HepG2 (cell line): ENCODE results near the gene GDAP2.

ENCODE experiments used
- ATF7 ChIP-seq, 2 experiments: fragments of 450-650 bp in 1 of 2; sonication (generic) in 1 of 2; formaldehyde crosslinking in 1 of 2; IDR thresholded peaks; 2 replicates each; pipeline versions ENCODE4 v1.4.0 to v1.6.1; 2016 to 2020; ENCODE audit warnings: antibody characterized with exemption in 1 of 2, mild to moderate bottlenecking in 1 of 2, missing genetic modification reagents in 1 of 2
- BCL3 ChIP-seq: sonication (generic); formaldehyde crosslinking; IDR thresholded peaks from 2 replicates; pipeline ENCODE4 v1.5.1; 2020; ENCODE audit warnings: mild to moderate bottlenecking, missing genetic modification reagents, moderate library complexity
- CHD2 ChIP-seq: IDR thresholded peaks from 2 replicates; pipeline ENCODE4 v1.6.1; 2011; ENCODE audit warnings: low read depth, low read length, improper control_type of control experiment
- FIP1L1 ChIP-seq: fragments of 200-400 bp; formaldehyde crosslinking; IDR thresholded peaks from 2 replicates; pipeline ENCODE4 v1.6.1; 2018; ENCODE audit warnings: low read depth, mild to moderate bottlenecking, low read length, moderate library complexity, borderline replicate concordance; ENCODE audit not compliant: insufficient read depth
- LBX2 ChIP-seq: sonication (generic); formaldehyde crosslinking; IDR thresholded peaks from 2 replicates; pipeline ENCODE4 v1.5.0; 2020; ENCODE audit warnings: missing genetic modification reagents, mild to moderate bottlenecking, borderline replicate concordance
- NFYB ChIP-seq: sonication (generic); formaldehyde crosslinking; IDR thresholded peaks from 2 replicates; pipeline ENCODE4 v1.4.0; 2020; ENCODE audit warnings: missing genetic modification reagents
- SALL2 ChIP-seq: sonication (generic); formaldehyde crosslinking; IDR thresholded peaks from 2 replicates; pipeline ENCODE4 v1.8.1; 2023; ENCODE audit warnings: mild to moderate bottlenecking, missing genetic modification reagents, inconsistent platforms
- ZNF317 ChIP-seq: sonication (generic); formaldehyde crosslinking; IDR thresholded peaks from 2 replicates; pipeline ENCODE4 v1.5.0; 2020; ENCODE audit warnings: mild to moderate bottlenecking, missing genetic modification reagents
- TF ChIP-seq, protein P1 (sequence below): sonication (generic); formaldehyde crosslinking; IDR thresholded peaks from 2 replicates; pipeline ENCODE4 v1.5.0; 2020; ENCODE audit warnings: mild to moderate bottlenecking, missing genetic modification reagents, moderate library complexity

- no peak for TF ChIP-seq BCL3 (CRISPR knock-in tag)
- no peak for TF ChIP-seq ATF7 (IDR thresholded peaks at IDR 0.05)
- no peak for TF ChIP-seq ATF7 (CRISPR knock-in tag; IDR thresholded peaks at IDR 0.05)
- no peak for TF ChIP-seq ZNF317 (CRISPR knock-in tag)
- TF ChIP-seq LBX2 (CRISPR knock-in tag) = no peak
- TF ChIP-seq FIP1L1 = no peak
- no peak for TF ChIP-seq SALL2 (CRISPR knock-in tag)
- TF ChIP-seq, protein P1, sequence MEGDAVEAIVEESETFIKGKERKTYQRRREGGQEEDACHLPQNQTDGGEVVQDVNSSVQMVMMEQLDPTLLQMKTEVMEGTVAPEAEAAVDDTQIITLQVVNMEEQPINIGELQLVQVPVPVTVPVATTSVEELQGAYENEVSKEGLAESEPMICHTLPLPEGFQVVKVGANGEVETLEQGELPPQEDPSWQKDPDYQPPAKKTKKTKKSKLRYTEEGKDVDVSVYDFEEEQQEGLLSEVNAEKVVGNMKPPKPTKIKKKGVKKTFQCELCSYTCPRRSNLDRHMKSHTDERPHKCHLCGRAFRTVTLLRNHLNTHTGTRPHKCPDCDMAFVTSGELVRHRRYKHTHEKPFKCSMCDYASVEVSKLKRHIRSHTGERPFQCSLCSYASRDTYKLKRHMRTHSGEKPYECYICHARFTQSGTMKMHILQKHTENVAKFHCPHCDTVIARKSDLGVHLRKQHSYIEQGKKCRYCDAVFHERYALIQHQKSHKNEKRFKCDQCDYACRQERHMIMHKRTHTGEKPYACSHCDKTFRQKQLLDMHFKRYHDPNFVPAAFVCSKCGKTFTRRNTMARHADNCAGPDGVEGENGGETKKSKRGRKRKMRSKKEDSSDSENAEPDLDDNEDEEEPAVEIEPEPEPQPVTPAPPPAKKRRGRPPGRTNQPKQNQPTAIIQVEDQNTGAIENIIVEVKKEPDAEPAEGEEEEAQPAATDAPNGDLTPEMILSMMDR (CRISPR knock-in tag) = no peak
- no peak for TF ChIP-seq CHD2
- no peak for TF ChIP-seq NFYB (CRISPR knock-in tag)
These were observed 110.1 kb downstream of the GDAP2 start for GRCh38 chr1:117819301-117819700.
